Esophagus (tissue), 2 donors: ENCODE measurements around the gene ANKRD36C. TPM values are rescaled to one million over a fixed set of nuclear protein-coding genes. Genes with fewer than 3 reads are reported as not detected.
"Not testable (repeated sequence)": the region's sequence is repeated elsewhere in the genome, so short reads cannot be mapped to it uniquely, and the experiment has no call there.

Source experiments
- H3K27ac ChIP-seq, 2 donors: one replicate each; pipeline ENCODE4 v1.5.1; 2013; ENCODE audit warnings: low read depth in 2 of 2, mild to moderate bottlenecking in 2 of 2, inconsistent platforms in 1 of 2, low read length in 1 of 2, moderate library complexity in 1 of 2
- H3K27me3 ChIP-seq, 2 donors: one replicate each; pipeline ENCODE4 v1.6.1; 2013; ENCODE audit warnings: low read length in 2 of 2, control low read depth in 1 of 2, mild to moderate bottlenecking in 1 of 2; ENCODE audit not compliant: insufficient read depth in 2 of 2, control insufficient read depth in 1 of 2
- H3K36me3 ChIP-seq, 2 donors: one replicate each; pipeline ENCODE4 v1.6.1; 2013; ENCODE audit warnings: low read length in 1 of 2; ENCODE audit not compliant: control insufficient read depth in 2 of 2, insufficient read depth in 2 of 2
- H3K4me1 ChIP-seq, 2 donors: one replicate each; pipeline ENCODE4 v1.6.1; 2013; ENCODE audit warnings: low read length in 1 of 2; ENCODE audit not compliant: control insufficient read depth in 2 of 2, insufficient read depth in 2 of 2
- H3K4me3 ChIP-seq, 2 donors: one replicate each; pipeline ENCODE4 v1.5.1; 2013; ENCODE audit warnings: low read length in 2 of 2, mild to moderate bottlenecking in 2 of 2, low read depth in 1 of 2, moderate library complexity in 1 of 2
- H3K9me3 ChIP-seq, 2 donors: one replicate each; pipeline ENCODE4 v1.6.1; 2013; ENCODE audit warnings: mild to moderate bottlenecking in 2 of 2, low read depth in 1 of 2, low read length in 1 of 2, moderate library complexity in 1 of 2; ENCODE audit not compliant: control insufficient read depth in 2 of 2, insufficient read depth in 1 of 2
- WGBS, 2 donors: extraction: QIAGEN DNeasy Blood & Tissue Kit; methylation state at CpG; one replicate each; pipeline ENCODE4 v1.1.7; 2013; 5-methylcytosine and 5-hydroxymethylcytosine counted together
- polyA plus RNA-seq, 2 donors: library from polyadenylated mRNA; stranded (reverse); fragments of 200-250 nt; gene quantifications; one replicate each; pipeline ENCODE4 v1.2.3, GENCODE V29; 2013
- donor health status: healthy with polysubstance abuse.
- donor health status: Bipolar disorder and iron deficiency.

Gene ANKRD36C
- 1 to 10 TPM; 1.2 to 4.0 TPM for polyA plus RNA-seq

- not testable (repeated sequence) for H3K36me3 ChIP-seq, H3K4me1 ChIP-seq, H3K9me3 ChIP-seq, H3K27me3 ChIP-seq
- Histone ChIP-seq H3K4me3 (peak within 1 kb of the TSS; percentile 51 to 64), H3K27ac (peak within 1 kb of the TSS; percentile 83 to 86)
- 0 to 1% methylated on average over 23 to 31 of the region's 56 CpGs for WGBS, 2 donors
These were observed at the start of gene ANKRD36C for GRCh38 chr2:95991351-95992094. TSS of gene ANKRD36C (minus strand) at chr2:95991824. CDS start at chr2:95991708, 116 bp downstream.

GRCh38 chr2:96035554-96035953 lies 43.9 kb upstream of the ANKRD36C start:
- not testable (repeated sequence) for H3K4me3 ChIP-seq, H3K9me3 ChIP-seq, H3K27me3 ChIP-seq, H3K4me1 ChIP-seq, H3K27ac ChIP-seq, H3K36me3 ChIP-seq
- WGBS, 2 donors: no CpG with 5 or more reads among the region's 14 CpGs

DNA sequence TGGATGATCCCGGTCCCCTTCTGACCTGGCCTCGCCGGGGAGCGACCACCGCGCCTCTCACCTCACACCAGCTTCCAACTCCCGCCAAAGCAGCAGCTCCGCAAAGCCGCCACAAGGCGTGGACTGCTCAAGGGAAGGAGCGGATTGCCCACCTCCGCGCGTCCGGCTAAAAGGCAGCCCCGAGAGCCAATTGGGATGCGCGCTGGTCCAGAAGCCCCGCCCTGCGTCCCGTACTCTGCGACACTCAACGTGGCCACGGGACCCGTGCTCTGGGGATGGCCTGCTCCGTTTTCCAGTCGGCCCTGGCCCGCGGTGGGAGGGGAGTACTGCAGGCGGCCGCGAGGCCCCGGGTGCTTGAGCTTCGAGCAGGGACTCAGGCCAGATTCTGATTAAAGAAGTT lies 43.2 kb upstream of the ANKRD36C start, which contains the start of gene GPAT2:
GPAT2 (minus strand) TSS at position 125 of the 400 bp plus-strand sequence. CDS start 2,557 bp downstream, outside the sequence.
- WGBS, 2 donors: no CpG with 5 or more reads among the region's 34 CpGs

DNA sequence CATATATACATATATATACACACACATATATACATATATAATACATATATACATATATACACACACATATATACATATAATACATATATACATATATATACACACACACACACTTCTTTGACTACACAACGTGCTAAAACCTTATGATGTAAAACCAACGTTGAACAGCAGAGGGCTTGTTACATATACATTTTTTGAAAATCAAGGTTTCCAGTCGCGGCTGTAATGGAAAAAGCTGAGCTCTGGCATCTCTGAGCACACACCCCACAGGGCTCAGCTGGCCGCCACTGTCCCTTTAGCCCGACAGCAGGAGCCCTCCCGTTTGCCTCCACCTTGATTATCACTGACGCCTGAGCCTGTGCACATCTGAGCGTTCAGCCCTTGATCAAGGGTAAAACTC lies 42.4 kb upstream of the ANKRD36C start:
- H3K4me3 ChIP-seq, H3K27ac ChIP-seq, H3K36me3 ChIP-seq, H3K9me3 ChIP-seq, H3K4me1 ChIP-seq, H3K27me3 ChIP-seq: not testable (repeated sequence)
- WGBS, 2 donors: no CpG with 5 or more reads among the region's 9 CpGs

More for the DNA sequence above, 43.2 kb upstream of the ANKRD36C start, which contains the start of gene GPAT2:
- H3K27me3 ChIP-seq, H3K4me1 ChIP-seq, H3K9me3 ChIP-seq, H3K4me3 ChIP-seq, H3K27ac ChIP-seq, H3K36me3 ChIP-seq: not testable (repeated sequence)

- H3K27ac ChIP-seq, H3K4me3 ChIP-seq, H3K36me3 ChIP-seq, H3K9me3 ChIP-seq, H3K4me1 ChIP-seq, H3K27me3 ChIP-seq: not testable (repeated sequence)
- no CpG with 5 or more reads among the region's 16 CpGs for WGBS, 2 donors
These were observed 36.2 kb upstream of the ANKRD36C start for GRCh38 chr2:96027725-96028325.

DNA sequence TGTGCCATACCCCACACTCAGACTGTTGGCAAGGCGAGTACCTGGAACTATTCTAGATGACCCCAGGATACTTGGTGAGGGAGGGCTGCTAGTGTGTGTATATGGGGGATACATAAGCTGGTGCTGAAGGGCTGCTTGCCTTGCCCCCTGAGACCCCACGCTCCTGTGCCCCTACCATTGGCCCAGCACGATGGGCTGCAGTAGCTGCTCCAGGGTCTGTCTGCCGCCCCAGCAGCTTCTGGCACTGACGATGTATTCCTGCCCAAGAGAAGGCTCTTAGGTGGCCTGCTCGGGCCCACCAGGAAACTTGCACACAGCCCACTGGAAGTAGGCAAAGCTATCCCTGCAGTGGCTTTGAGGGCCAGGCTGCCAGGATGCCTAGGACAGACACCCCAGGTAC lies 34.1 kb upstream of the ANKRD36C start:
- 88 to 93% methylated on average over 6 of the region's 6 CpGs for WGBS, 2 donors
- H3K9me3 ChIP-seq, H3K4me1 ChIP-seq, H3K4me3 ChIP-seq, H3K27me3 ChIP-seq, H3K36me3 ChIP-seq, H3K27ac ChIP-seq: not testable (repeated sequence)

DNA sequence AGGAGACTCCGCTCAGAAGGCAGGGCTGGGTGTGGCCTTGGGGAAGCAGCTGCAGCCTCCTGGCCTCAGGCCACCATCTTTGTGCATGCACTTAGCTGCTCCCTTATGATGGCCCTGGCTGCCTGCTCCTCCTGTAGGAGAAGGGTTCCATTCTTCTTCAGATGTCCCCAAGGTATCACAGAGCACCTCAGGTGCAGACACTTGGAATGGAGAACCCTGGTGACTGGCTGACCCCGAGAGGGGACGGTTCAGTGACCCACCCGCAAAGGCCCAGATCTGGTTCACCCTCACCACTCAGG lies 33.5 kb upstream of the ANKRD36C start:
- Histone ChIP-seq H3K27me3 (no peaks in the 10 kb centered on the region), H3K36me3 (no peaks in the 10 kb centered on the region), H3K27ac (no peak overlapping the region), H3K9me3 (no peaks in the 10 kb centered on the region), H3K4me3 (no peak overlapping the region), H3K4me1 (no peaks in the 10 kb centered on the region)
- WGBS, 2 donors: 81 to 83% methylated on average over 4 of the region's 4 CpGs

DNA sequence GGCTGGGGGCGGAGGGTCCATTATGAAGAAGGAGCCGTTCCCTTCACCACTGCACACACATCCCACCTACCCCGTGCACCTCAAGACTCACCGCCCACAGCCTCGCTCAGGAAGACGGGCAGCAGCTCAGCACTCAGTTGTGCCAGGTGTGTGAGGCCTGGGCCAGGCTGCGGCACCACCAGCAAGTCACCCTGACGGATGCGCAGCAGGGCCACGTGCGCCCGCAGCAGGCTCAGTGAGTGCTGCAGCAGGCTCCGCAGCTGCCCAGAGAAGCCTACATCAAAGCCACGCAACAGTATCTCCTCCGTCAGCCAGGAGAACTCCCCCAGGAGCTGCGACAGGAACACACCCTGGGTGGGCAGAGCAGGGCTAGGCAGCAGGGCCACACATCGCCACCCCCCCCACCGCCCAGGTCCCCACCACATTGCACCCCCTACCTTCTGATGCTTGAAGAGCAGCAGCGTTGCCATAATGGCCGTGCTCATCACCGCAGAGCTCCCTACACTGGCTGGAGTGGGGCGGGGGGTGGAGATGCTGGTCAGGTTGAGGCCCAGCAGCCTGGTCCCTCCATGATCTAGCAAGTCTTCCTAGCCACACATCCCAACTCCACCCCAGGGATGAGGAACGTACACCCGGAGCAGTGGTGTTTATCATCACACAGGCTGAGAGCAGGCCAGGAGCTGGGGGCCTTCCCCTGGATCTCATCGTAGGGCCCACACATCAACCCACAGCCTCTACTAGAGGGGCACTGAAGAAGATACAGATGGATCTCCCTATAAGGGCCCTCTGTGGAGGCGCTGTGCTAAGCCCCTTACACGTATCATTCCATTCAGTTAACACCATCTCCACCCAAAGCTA lies 32.9 kb upstream of the ANKRD36C start:
- no peaks in the 10 kb centered on the region for H3K9me3 ChIP-seq
- no peak overlapping the region for H3K4me3 ChIP-seq
- no peaks in the 10 kb centered on the region for H3K36me3 ChIP-seq
- H3K27ac ChIP-seq: no peak overlapping the region
- WGBS, 2 donors: 87 to 88% methylated on average over 26 to 27 of the region's 27 CpGs
- no peaks in the 10 kb centered on the region for H3K27me3 ChIP-seq
- H3K4me1 ChIP-seq: no peaks in the 10 kb centered on the region

- H3K4me3 ChIP-seq, H3K4me1 ChIP-seq, H3K27me3 ChIP-seq, H3K36me3 ChIP-seq, H3K27ac ChIP-seq, H3K9me3 ChIP-seq: not testable (repeated sequence)
- 85% methylated on average over 7 of the region's 7 CpGs for WGBS, 2 donors
These were observed 32.1 kb upstream of the ANKRD36C start for GRCh38 chr2:96023701-96024100.
